HG02973 (cell line): ENCODE data around the gene WDR35.
A peak's percentile ranks its signal among the peaks of the same experiment; 100 is the strongest.

Experiments
- ATAC-seq: cut with Tn5 transposase; IDR thresholded peaks from one replicate; pipeline ENCODE4 v1.9.1; 2021; ENCODE audit warnings: moderate library complexity; ENCODE audit not compliant: unreplicated experiment

WDR35 gene

DNA sequence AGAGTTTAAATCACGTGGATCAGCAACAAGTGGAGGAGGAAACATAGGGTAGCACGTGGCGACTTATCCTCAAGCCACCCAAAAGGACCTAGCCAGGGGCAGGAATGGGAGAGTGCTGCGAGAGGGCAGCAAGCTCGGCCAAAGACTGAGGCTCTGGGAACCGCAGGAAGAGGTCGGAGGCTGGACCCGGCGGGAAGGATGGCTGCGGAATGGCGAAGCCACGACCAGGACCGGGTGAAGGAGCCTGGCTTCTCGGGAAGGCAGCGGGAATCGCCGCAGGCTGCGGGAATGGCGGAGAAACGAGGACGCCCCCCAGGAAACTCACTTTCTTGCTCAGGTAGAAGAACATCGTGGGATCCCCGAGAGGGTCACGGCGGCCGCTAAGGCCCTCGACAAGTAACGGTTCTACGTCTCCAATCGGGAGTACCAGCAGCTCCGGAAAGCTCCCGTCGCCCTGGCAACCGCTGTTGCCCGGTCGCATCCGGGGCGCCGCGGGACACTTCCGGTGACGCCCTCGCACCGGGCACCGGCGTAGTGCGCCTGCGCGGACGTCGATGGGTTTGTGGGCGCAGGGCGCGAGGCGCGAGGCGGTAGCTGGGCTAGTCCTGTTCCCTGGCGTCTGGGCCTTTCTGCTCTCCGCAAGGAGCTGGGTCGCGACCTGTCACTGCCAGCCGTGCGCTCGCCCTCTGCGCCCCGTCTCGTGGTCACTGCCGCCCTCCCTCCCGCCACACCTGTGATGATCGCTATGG lies at the start of gene WDR35:
WDR35 (minus strand) TSS at position 439 of the 749 bp plus-strand sequence; CDS start at position 349, 90 bp downstream.
- ATAC-seq = peak; percentile 88

DNA sequence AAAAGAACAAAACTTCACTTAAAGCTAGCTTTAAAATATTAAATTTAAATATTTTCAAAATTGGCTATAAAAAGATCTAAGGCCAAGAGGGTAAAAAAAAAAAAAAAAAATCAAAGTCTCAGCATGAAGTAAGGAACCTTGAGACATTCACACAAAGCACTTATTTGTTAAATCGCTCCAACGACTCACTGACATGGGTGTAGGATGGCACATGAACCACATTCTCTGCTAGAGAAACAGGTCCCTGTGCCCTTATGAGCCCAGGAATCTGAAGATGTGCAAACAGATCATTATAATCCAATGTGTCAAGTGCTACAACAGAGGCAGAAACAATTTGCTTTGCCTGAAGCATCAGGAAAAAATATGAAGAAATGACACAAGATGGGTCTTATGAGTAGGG lies 47.8 kb upstream of the WDR35 start:
- ATAC-seq = no peak

- ATAC-seq = no peak
Observed at GRCh38 chr2:20035955-20036666, 46.2 kb upstream of the WDR35 start.

DNA sequence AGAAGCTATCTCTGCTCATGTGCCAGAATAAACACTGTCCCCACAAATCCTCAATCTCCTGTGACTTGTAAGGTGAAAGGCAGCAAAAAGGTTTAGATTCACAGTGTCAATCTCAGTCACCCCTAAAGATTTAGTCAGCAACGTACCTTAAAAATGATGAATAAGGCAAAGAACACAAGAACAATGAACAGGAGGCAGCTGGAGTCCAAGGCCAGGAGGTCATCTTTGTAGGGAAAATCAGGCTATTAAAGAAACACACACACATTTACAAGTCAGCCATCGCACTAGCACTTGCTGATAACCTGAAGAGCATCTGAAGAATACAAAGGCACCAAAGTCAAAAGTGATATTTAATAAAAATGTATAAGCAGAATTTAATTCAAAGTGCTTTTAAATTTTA lies 44.9 kb upstream of the WDR35 start:
- no peak for ATAC-seq

GRCh38 chr2:20034218-20034617 lies 44.3 kb upstream of the WDR35 start:
- ATAC-seq = no peak

- ATAC-seq = no peak
Observed at GRCh38 chr2:20033322-20033721, 43.4 kb upstream of the WDR35 start.

DNA sequence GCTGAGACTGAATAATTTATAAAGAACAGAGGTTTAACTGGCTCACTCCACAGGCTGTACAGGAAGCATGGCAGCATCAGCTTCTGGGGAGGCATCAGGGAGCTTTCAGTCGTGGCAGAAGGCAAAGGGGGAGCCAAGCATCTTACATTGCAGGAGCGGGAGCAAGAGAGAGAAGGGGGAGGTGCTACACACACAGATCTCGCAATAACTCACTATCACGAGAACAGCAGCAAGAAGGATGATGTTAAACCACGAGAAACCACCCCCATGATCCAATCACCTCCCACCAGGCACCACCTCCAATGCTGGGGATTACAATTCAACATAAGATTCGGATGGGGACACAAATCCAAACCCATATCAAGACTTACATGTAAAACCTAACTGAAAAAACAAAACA lies 40.3 kb upstream of the WDR35 start:
- ATAC-seq = no peak

DNA sequence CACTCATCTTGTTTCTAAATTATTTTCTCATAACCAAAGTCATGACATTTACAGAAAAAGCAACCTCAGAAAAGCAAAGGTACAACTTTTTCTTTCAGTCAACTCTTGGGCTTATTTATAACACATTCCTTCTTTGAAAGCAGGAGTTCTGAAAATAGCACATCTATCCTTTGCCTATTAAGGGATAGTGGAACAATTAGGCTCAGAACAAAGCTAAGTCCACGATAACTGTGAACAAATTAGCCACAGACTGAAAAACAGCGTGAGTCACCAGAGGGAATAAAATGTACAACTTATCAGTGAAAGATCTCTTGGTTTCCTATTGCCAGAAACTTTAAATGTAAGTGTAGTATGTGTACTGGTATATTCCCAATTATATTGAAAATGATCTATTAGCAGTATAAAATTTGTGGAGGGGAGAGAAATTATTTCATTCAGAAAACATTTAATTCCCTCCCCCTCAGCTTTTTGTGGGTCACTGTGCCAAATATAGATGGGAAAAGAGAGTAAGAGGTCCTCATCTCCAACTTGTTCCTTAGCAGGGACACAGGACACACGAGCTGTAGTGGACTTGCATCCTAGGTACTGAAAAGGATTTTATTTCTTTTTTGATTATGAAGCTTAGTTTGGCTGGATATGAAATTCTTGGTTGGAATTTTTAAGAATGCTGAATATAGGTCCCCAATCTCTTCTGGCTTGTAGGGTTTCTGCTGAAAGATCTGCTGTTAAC lies 38.0 kb upstream of the WDR35 start:
- no peak for ATAC-seq

- ATAC-seq = no peak
Observed at GRCh38 chr2:20027260-20027677, 37.4 kb upstream of the WDR35 start.

- ATAC-seq = no peak
Observed at GRCh38 chr2:20025065-20025786, 35.3 kb upstream of the WDR35 start.

DNA sequence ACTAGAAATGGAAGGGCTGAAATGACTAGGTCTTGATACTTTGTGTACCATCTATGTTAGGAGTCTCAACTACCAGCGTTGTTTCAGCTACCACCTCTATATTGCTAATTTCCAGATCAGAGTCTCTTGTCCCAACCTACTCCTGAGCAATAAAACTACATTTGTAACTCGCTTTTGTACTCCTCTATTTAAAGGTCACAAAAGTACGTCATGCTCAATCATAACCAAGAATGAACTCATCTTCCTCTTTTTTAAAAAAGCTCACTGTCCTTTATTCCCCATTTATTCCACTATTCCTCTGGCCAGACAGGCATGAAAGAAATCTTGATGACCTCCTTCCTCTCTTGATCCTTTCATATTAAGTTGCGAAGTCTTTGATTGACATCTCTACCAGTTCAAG lies 33.8 kb upstream of the WDR35 start:
- ATAC-seq = no peak

DNA sequence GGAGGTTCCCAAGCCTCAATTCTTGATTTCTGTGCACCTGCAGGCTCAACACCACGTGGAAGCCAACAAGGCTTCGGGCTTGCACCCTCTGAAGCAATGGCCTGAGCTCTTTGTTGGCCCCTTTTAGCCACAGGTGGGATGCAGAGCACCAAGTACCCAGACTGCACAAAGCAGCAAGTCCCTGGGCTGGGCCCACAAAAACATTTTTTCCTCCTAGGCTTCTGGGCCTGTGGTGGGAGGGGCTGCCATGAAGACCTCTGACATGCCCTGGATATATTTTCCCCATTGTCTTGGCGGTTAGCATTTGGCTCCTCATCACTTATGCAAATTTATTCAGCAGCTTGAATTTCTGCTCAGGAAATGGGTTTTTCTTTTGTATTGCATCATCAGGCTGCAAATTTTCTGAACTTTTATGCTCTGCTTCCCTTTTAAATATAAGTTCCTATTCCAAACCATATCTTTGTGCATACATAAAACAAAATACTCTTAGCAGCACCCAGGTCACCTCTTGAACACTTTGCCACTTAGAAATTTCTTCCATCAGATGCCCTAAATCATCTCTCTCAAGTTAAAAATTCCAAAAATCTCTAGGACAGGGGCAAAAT lies 31.6 kb upstream of the WDR35 start:
- ATAC-seq = no peak

- ATAC-seq = no peak
Observed at GRCh38 chr2:20019747-20020146, 29.8 kb upstream of the WDR35 start.

DNA sequence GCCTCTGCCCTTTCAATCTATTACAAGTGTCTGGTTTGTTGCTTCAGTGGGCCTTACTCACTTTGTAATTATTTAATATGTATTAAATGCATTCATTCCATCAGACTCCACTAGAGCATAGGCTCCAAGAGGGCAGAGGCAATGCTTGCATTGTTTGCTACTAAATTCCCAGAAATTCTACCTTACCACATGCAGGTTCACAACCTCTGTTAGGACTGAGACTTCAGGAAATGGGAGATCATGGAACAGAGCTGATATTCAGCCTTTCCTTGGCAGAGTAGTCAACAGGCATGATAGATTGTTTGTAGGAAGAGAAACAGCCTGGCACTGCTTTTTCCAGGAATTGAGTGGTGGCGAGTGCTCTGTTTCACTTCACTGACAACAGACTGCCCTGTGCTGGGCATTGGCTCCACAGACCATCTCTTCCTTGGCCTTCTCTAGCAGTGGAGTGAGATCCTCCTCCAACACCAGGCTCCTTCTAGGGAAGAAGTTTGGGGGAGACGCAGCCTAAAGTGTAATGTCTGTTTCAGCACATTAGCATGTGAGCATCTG lies 28.8 kb upstream of the WDR35 start:
- ATAC-seq = no peak

GRCh38 chr2:20016346-20016745 lies 26.4 kb upstream of the WDR35 start:
- no peak for ATAC-seq

DNA sequence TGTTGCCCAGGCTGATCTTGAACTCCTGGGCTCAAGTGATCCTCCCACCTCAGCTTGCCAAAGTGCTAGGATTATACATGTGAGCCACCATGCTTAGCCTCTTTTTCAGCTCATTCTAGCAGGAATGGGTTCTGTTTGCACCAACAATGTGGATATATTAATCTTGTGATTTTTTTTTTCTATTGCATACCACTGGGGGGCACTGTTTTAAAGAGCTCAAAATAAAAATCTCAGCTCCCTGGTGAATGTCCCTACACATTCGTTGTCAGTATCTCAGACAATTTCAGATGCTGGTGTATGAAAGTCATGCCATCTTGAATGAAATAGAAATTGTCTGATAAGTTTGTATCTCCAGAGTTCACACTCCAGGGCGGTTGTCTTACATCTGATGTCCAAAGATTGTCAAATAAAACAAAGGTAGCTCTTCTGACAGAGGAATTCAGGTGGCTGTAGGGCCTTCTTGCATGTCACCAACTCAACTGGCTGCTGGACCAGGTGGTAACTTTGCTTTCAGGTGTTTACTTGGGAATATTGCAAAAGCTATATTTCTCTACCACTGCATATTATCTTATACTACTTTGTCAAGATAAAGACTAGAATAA lies 25.7 kb upstream of the WDR35 start:
- ATAC-seq = no peak

DNA sequence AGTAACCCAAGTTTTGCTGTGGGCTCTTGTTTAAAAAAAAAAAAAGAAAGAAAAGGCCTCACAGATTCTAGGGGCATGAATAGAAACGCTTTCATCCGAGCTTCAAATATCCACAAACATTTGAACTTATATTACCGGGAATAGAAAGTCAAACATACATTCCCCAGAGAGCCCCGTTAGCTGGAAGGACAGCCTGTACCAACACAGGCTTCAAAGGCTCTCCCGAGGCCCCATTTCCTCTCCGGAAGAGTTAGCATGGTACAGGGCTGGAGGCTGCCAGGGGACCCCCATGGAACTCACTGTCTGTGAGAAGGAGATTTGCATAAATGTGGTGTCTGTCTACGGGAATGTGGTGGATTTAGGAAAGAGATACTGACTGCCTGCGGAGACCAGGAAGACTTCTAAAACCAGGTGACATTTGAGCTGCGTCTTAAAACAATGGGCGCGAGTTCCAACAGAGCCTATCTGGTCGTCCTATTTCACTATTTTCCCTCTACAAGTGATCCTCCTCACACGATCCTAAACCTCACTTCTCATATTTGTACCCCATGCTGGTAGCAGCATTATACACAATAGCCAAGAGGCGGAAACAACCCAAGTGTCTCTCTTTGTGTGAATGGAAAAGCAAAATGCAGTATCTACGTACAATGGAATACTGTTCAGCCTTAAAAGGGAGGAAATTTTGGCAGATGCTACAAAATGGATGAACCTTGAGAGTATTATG lies 23.4 kb upstream of the WDR35 start:
- no peak for ATAC-seq

GRCh38 chr2:20012282-20013125 lies 22.6 kb upstream of the WDR35 start, which contains the start of gene MATN3:
Gene MATN3 (minus strand): TSS chr2:20012668. CDS start chr2:20012631, 37 bp downstream.
- no peak for ATAC-seq

- ATAC-seq = no peak
Observed at GRCh38 chr2:20012032-20012281, 22.1 kb upstream of the WDR35 start.
